SK-N-SH (cell line): ENCODE results near the gene PRKG1. TPM values are rescaled to one million over a fixed set of nuclear protein-coding genes. Genes with fewer than 3 reads are reported as not detected.

Experiments used
- CTCF ChIA-PET: fragments of 300-600, 350-600 bp; formaldehyde crosslinking; extraction: SDS; loops from one replicate; lab custom pipeline; 2021; lab: Yijun Ruan, JAX
- POLR2A ChIA-PET: fragments of 350-600 bp; sonication (Branson Sonifier 250); formaldehyde crosslinking; extraction: SDS; loops from one replicate; lab custom pipeline; 2020; ENCODE audit warnings: antibody characterized with exemption, inconsistent platforms; lab: Yijun Ruan, JAX
- DNase-seq: peaks from one replicate; pipeline ENCODE4 v3.0.0; 2012
- H2AFZ ChIP-seq: fragments of 200-600 bp; sonication (generic); 2 replicates; pipeline ENCODE4 v1.8.1; 2016; ENCODE audit warnings: antibody characterized with exemption, mild to moderate bottlenecking, low read depth
- H3F3A ChIP-seq: fragments of 200-600 bp; sonication (generic); replicated peaks from 2 replicates; pipeline ENCODE3; 2016; ENCODE audit warnings: antibody characterized with exemption, mild to moderate bottlenecking; ENCODE audit not compliant: insufficient read depth
- H3K27ac ChIP-seq, 2 experiments: fragments of 200-500 bp in 1 of 2; fragments of 200-600 bp in 1 of 2; sonication (Bioruptor generic) in 1 of 2; sonication (generic), shearing (Covaris generic) in 1 of 2; 2 replicates each; pipeline versions ENCODE4 v1.5.1 to v1.6.1; 2014 to 2016; ENCODE audit warnings: low read depth in 2 of 2, inconsistent platforms in 1 of 2, low read length in 1 of 2, mild to moderate bottlenecking in 1 of 2, mixed read lengths in 1 of 2
- H3K27me3 ChIP-seq: fragments of 200-600 bp; sonication (generic), shearing (Covaris generic); 2 replicates; pipeline ENCODE4 v1.6.1; 2016; ENCODE audit warnings: mixed run types; ENCODE audit not compliant: insufficient read depth
- H3K36me3 ChIP-seq, 2 experiments: fragments of 200-500 bp in 1 of 2; fragments of 200-600 bp in 1 of 2; sonication (Bioruptor generic) in 1 of 2; sonication (generic) in 1 of 2; replicated peaks in 1 of 2; 2 replicates each; pipeline versions ENCODE3 to v1.5.1; 2014 to 2016; ENCODE audit warnings: low read length in 1 of 2, mild to moderate bottlenecking in 1 of 2; ENCODE audit not compliant: insufficient read depth in 2 of 2, control insufficient read depth in 1 of 2
- H3K4me1 ChIP-seq, 2 experiments: fragments of 200-500 bp in 1 of 2; fragments of 200-600 bp in 1 of 2; sonication (Bioruptor generic) in 1 of 2; sonication (generic), shearing (Covaris generic) in 1 of 2; 2 replicates each; pipeline versions ENCODE4 v1.5.1 to v1.6.1; 2014 to 2016; ENCODE audit warnings: low read depth in 1 of 2, low read length in 1 of 2, mixed run types in 1 of 2; ENCODE audit not compliant: insufficient read depth in 2 of 2, control insufficient read depth in 1 of 2
- H3K4me2 ChIP-seq: fragments of 200-600 bp; sonication (generic), shearing (Covaris generic); 2 replicates; pipeline ENCODE4 v1.6.1; 2017; ENCODE audit warnings: mixed run types
- H3K4me3 ChIP-seq, 2 experiments: fragments of 200-500 bp in 1 of 2; fragments of 200-600 bp in 1 of 2; sonication (Bioruptor generic) in 1 of 2; sonication (generic), shearing (Covaris generic) in 1 of 2; 2 replicates each; pipeline versions ENCODE4 v1.5.1 to v1.8.1; 2014 to 2016; ENCODE audit warnings: low read depth in 2 of 2, inconsistent platforms in 1 of 2, low read length in 1 of 2, mild to moderate bottlenecking in 1 of 2, mixed read lengths in 1 of 2, moderate library complexity in 1 of 2
- H3K79me2 ChIP-seq: fragments of 200-600 bp; sonication (generic); 2 replicates; pipeline ENCODE4 v1.8.1; 2017; ENCODE audit warnings: mild to moderate bottlenecking; ENCODE audit not compliant: insufficient read depth
- H3K9ac ChIP-seq: fragments of 200-600 bp; sonication (generic); 2 replicates; pipeline ENCODE4 v1.6.1; 2017; ENCODE audit warnings: mixed run types
- H3K9me2 ChIP-seq: fragments of 200-600 bp; sonication (generic); 2 replicates; pipeline ENCODE4 v1.6.1; 2017; ENCODE audit warnings: mixed run types
- H3K9me3 ChIP-seq: fragments of 200-600 bp; sonication (generic); 2 replicates; pipeline ENCODE4 v1.6.1; 2017; ENCODE audit warnings: mixed run types, mild to moderate bottlenecking, moderate library complexity
- H4K20me1 ChIP-seq: fragments of 200-600 bp; sonication (generic); 2 replicates; pipeline ENCODE4 v1.6.1; 2017; ENCODE audit warnings: mild to moderate bottlenecking, mixed run types; ENCODE audit not compliant: insufficient read depth
- ELF1 ChIP-seq: IDR thresholded peaks from 2 replicates; pipeline ENCODE4 v1.4.0; 2012
- EP300 ChIP-seq, 2 experiments: IDR thresholded peaks; 2 replicates each; pipeline versions ENCODE4 v1.4.0 to v1.6.1; 2012; ENCODE audit warnings: borderline replicate concordance in 1 of 2, low read depth in 1 of 2, low read length in 1 of 2
- EZH2phosphoT487 ChIP-seq: fragments of 200-600 bp; sonication (generic); IDR thresholded peaks from 2 replicates; pipeline ENCODE4 v1.6.1; 2017; ENCODE audit warnings: low read depth, mixed run types, mild to moderate bottlenecking, antibody characterized with exemption, moderate library complexity, borderline replicate concordance
- FOSL2 ChIP-seq: IDR thresholded peaks from 2 replicates; pipeline ENCODE4 v1.4.0; 2012; ENCODE audit warnings: low read depth, mild to moderate bottlenecking, moderate library complexity, borderline replicate concordance
- FOXJ3 ChIP-seq: sonication (generic); formaldehyde crosslinking; IDR thresholded peaks from 2 replicates; pipeline ENCODE4 v1.5.1; 2020; ENCODE audit warnings: mild to moderate bottlenecking, missing genetic modification reagents
- GATA2 ChIP-seq: sonication (generic); formaldehyde crosslinking; IDR thresholded peaks from 2 replicates; pipeline ENCODE4 v1.5.0; 2020; ENCODE audit warnings: mild to moderate bottlenecking, missing genetic modification reagents
- IRF3 ChIP-seq: fragments of 150-350 bp; IDR thresholded peaks from 2 replicates; pipeline ENCODE4 v1.6.1; 2016; ENCODE audit warnings: mild to moderate bottlenecking, low read depth, low read length
- JUND ChIP-seq: IDR thresholded peaks from 2 replicates; pipeline ENCODE4 v1.4.0; 2012
- MEF2A ChIP-seq: IDR thresholded peaks from 2 replicates; pipeline ENCODE4 v1.4.0; 2012; ENCODE audit warnings: low read depth, borderline replicate concordance
- NFIC ChIP-seq: IDR thresholded peaks from 2 replicates; pipeline ENCODE4 v1.4.0; 2012; ENCODE audit warnings: borderline replicate concordance
- POLR2AphosphoS5 ChIP-seq: IDR thresholded peaks from 2 replicates; pipeline ENCODE4 v1.6.1; 2012; ENCODE audit warnings: low read depth, low read length
- RFX5 ChIP-seq: IDR thresholded peaks from 2 replicates; pipeline ENCODE4 v1.6.1; 2012; ENCODE audit warnings: mild to moderate bottlenecking, improper control_type of control experiment, low read length
- RXRA ChIP-seq: IDR thresholded peaks from 2 replicates; pipeline ENCODE4 v1.4.0; 2012; ENCODE audit warnings: low read depth, mild to moderate bottlenecking, borderline replicate concordance
- SIN3A ChIP-seq: IDR thresholded peaks from 2 replicates; pipeline ENCODE4 v1.6.1; 2012; ENCODE audit warnings: low read depth, mild to moderate bottlenecking, low read length, moderate library complexity, borderline replicate concordance
- USF1 ChIP-seq: IDR thresholded peaks from 2 replicates; pipeline ENCODE4 v1.4.0; 2012; ENCODE audit warnings: low read depth, borderline replicate concordance
- USF2 ChIP-seq: fragments of 150-350 bp; IDR thresholded peaks from 2 replicates; pipeline ENCODE4 v1.6.1; 2017; ENCODE audit warnings: antibody characterized with exemption, low read length, low read depth, borderline replicate concordance
- whole genome bisulfite sequencing: methylation state at CpG from one replicate; pipeline ENCODE4 v1.1.6; 2017; ENCODE audit warnings: low lambda C conversion rate; 5-methylcytosine and 5-hydroxymethylcytosine counted together
- polyA plus RNA-seq, 3 experiments: library from polyadenylated mRNA; depleted of rRNA; stranded (reverse); fragments of >200 nt; gene quantifications; 2 replicates each; pipeline ENCODE4 v1.2.3, GENCODE V29; 2012

PRKG1 gene
- polyA plus RNA-seq, 1 of the 3 experiments (the other 2 are of a cell fraction), result 4.1 TPM

DNA sequence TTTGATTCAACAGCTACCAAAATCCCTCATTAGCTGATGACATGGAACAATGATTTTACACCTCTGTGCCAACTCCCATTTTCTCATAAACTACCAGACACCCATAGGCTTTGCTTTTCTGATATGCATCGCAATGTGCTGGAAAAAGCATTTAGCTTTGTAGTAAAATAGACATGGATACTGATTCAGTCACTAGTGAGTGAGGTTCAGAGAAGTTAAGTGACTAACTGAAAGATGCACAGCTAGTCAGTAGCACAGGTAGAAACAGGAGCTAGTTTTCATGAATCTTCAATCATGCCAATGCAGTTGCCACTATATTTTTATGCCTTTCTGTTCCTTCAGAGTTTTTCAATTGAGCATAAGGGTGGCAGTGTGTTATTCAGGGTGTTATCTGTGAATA lies 38.7 kb downstream of the PRKG1 start:
- no peaks in the 10 kb centered on the region for H3K9me2 ChIP-seq
- TF ChIP-seq ELF1 (no peak), FOXJ3 (CRISPR knock-in tag) (no peak), RFX5 (no peak), NFIC (no peak), MEF2A (no peak), SIN3A (no peak), USF1 (no peak), RXRA (no peak), POLR2AphosphoS5 (no peak), USF2 (no peak), IRF3 (no peak), GATA2 (no peak), JUND (no peak), EP300 (IDR thresholded peaks at IDR 0.05; ENCODE audit: borderline replicate concordance in 1 of 2, low read depth in 1 of 2, low read length in 1 of 2) (no peak), EZH2phosphoT487 (no peak), FOSL2 (no peak)
- H3K4me2 ChIP-seq, result no peak overlapping the region
- ChIA-PET POLR2A (interaction anchor here (0.6 kb wide), 1 partner anchor 482 kb away, joined by 3 read pairs; no protein-coding TSS in a partner anchor), CTCF (interaction anchor here (0.5 to 1.5 kb wide), 3 partner anchors 14 to 464 kb away, joined by 3 to 5 read pairs (median 3); no protein-coding TSS in a partner anchor)
- no peak for DNase-seq
- H4K20me1 ChIP-seq, result no peaks in the 10 kb centered on the region
- H3K9ac ChIP-seq, result no peak overlapping the region
- H3F3A ChIP-seq, result peaks cover 18% of the 10 kb centered on the region
- no peak overlapping the region for H3K27ac ChIP-seq
- 79% methylated on average over 1 of the region's 1 CpG for WGBS
- no peaks in the 10 kb centered on the region for H3K79me2 ChIP-seq
- no peak overlapping the region for H2AFZ ChIP-seq
- H3K9me3 ChIP-seq, result no peaks in the 10 kb centered on the region
- no peaks in the 10 kb centered on the region for H3K27me3 ChIP-seq
- peaks cover 0 to 16% of the 10 kb centered on the region in 2 experiments; a peak in 1 of 4 replicates for H3K4me1 ChIP-seq
- H3K4me3 ChIP-seq, result no peak overlapping the region
- H3K36me3 ChIP-seq, result no peaks in the 10 kb centered on the region
